Activated naive CD4-positive, alpha-beta T cell treated with anti-CD3 and anti-CD28 coated beads, Interleukin-2, amount 50 U/mL, for 72 hours (primary cell): ENCODE results near the gene MYPOP. TPM values are rescaled to one million over a fixed set of nuclear protein-coding genes. Genes with fewer than 3 reads are reported as not detected.

Experiments used
- ATAC-seq, 2 donors: fragments of 150-1000 bp; cut with Tn5 transposase; 2 replicates each; pipeline ENCODE4 v1.10.0; 2021; ENCODE audit warnings: mild to moderate bottlenecking in 2 of 2, moderate library complexity in 2 of 2
- DNase-seq, 2 donors: peaks; one replicate each; pipeline ENCODE4 v3.0.0; 2021 to 2022; ENCODE audit warnings: low spot score in 2 of 2
- H3K27ac Mint-ChIP-seq, 2 donors: one replicate each; pipeline ENCODE4 v1.8.0; 2022; ENCODE audit warnings: mild to moderate bottlenecking in 2 of 2, mixed read lengths in 2 of 2
- H3K36me3 Mint-ChIP-seq, 2 donors: one replicate each; pipeline ENCODE4 v1.8.0; 2022; ENCODE audit warnings: mixed read lengths in 2 of 2
- H3K9me3 Mint-ChIP-seq, 2 donors: one replicate each; pipeline ENCODE4 v1.8.0; 2022; ENCODE audit warnings: mixed read lengths in 2 of 2
- total RNA-seq, 2 donors: library from RNA; stranded (reverse); gene quantifications; one replicate each; pipeline ENCODE4 v1.2.3, GENCODE V29; 2022

The MYPOP gene
- total RNA-seq, 2 donors from 2014 or later = 8.3 to 9.1 TPM

GRCh38 chr19:45862271-45862563 is 40.2 kb downstream of the MYPOP start:
- Mint-ChIP-seq H3K27ac (peak overlapping the region; percentile 92 to 96), H3K36me3 (peaks cover 4 to 24% of the 10 kb centered on the region in 2 donors), H3K9me3 (no peaks in the 10 kb centered on the region)
- ATAC-seq = no peak
- DNase-seq = peak in 1 of 2 donors; percentile 10

- H3K27ac Mint-ChIP-seq = no peak overlapping the region
- H3K36me3 Mint-ChIP-seq = peaks cover 4 to 24% of the 10 kb centered on the region in 2 donors
- ATAC-seq (no peak), DNase-seq (no peak)
- H3K9me3 Mint-ChIP-seq = no peaks in the 10 kb centered on the region
Observed at GRCh38 chr19:45860359-45861259, 41.8 kb downstream of the MYPOP start.

GRCh38 chr19:45854167-45854778 is 48.1 kb downstream of the MYPOP start:
- H3K9me3 Mint-ChIP-seq = no peaks in the 10 kb centered on the region
- no peak overlapping the region for H3K27ac Mint-ChIP-seq
- peaks cover 7 to 24% of the 10 kb centered on the region in 2 donors for H3K36me3 Mint-ChIP-seq
- ATAC-seq (no peak), DNase-seq (no peak)

GRCh38 chr19:45852983-45853382 is 49.4 kb downstream of the MYPOP start:
- Mint-ChIP-seq H3K36me3 (peaks cover 7 to 19% of the 10 kb centered on the region in 2 donors), H3K27ac (peak overlapping the region in 1 of 2 donors; percentile 93), H3K9me3 (no peaks in the 10 kb centered on the region)
- DNase-seq (no peak), ATAC-seq (no peak)

GRCh38 chr19:45852145-45852750 is 50.2 kb downstream of the MYPOP start:
- H3K36me3 Mint-ChIP-seq = peaks cover 7 to 19% of the 10 kb centered on the region in 2 donors
- DNase-seq (no peak), ATAC-seq (no peak)
- H3K9me3 Mint-ChIP-seq = no peaks in the 10 kb centered on the region
- no peak overlapping the region for H3K27ac Mint-ChIP-seq

GRCh38 chr19:45848922-45849321 is 53.5 kb downstream of the MYPOP start:
- DNase-seq (no peak), ATAC-seq (peak in 1 of 2 donors; percentile 28)
- no peak overlapping the region for H3K27ac Mint-ChIP-seq
- no peaks in the 10 kb centered on the region for H3K9me3 Mint-ChIP-seq
- peaks cover 15 to 22% of the 10 kb centered on the region in 2 donors for H3K36me3 Mint-ChIP-seq

- Mint-ChIP-seq H3K36me3 (peaks cover 15 to 34% of the 10 kb centered on the region in 2 donors), H3K9me3 (no peaks in the 10 kb centered on the region), H3K27ac (no peak overlapping the region)
- no peak for DNase-seq
- no peak for ATAC-seq
Observed at GRCh38 chr19:45847663-45848062, 54.8 kb downstream of the MYPOP start.

GRCh38 chr19:45842198-45842597 is 60.2 kb downstream of the MYPOP start:
- Mint-ChIP-seq H3K27ac (no peak overlapping the region), H3K9me3 (no peaks in the 10 kb centered on the region), H3K36me3 (peaks cover 17 to 67% of the 10 kb centered on the region in 2 donors)
- ATAC-seq = no peak
- DNase-seq = no peak

Other genes with a start within 250 kb of the MYPOP start
- 10 to 100 TPM in 1 of 2 donors, 1 to 10 TPM in 1; 7.0 to 15.7 TPM for gene GIPR, start 234.4 kb downstream of the MYPOP start, total RNA-seq
- 100 to 1,000 TPM; 755 to 839 TPM for gene SNRPD2, start 210.7 kb downstream of the MYPOP start, total RNA-seq
- gene QPCTL, start 209.9 kb downstream of the MYPOP start, total RNA-seq = 10 to 100 TPM; 21.0 to 30.6 TPM
- gene FBXO46, start 171.7 kb downstream of the MYPOP start, total RNA-seq = 10 to 100 TPM; 40.1 to 47.9 TPM
- gene MEIOSIN, start 169.2 kb downstream of the MYPOP start, total RNA-seq = under 1 TPM in 1 of 2 donors, not detected in 1; 0.48 TPM
- 1 to 10 TPM; 2.7 to 4.3 TPM for gene SIX5, start 133.4 kb downstream of the MYPOP start, total RNA-seq
- 10 to 100 TPM; 11.1 to 13.8 TPM for gene DMPK, start 120.1 kb downstream of the MYPOP start, total RNA-seq
- gene DMWD, start 109.8 kb downstream of the MYPOP start, total RNA-seq = 10 to 100 TPM; 20.4 to 20.5 TPM
- gene RSPH6A, start 87.3 kb downstream of the MYPOP start, total RNA-seq = under 1 TPM; 0.14 to 0.39 TPM
- gene SYMPK, start 39.5 kb downstream of the MYPOP start, total RNA-seq = 100 to 1,000 TPM in 1 of 2 donors, 10 to 100 TPM in 1; 85.8 to 118 TPM
- 1 to 10 TPM in 1 of 2 donors, under 1 TPM in 1; 0.46 to 1.3 TPM for gene FOXA3, start 38.3 kb downstream of the MYPOP start, total RNA-seq
- gene IRF2BP1, start 16.5 kb downstream of the MYPOP start, total RNA-seq = 10 to 100 TPM; 14.9 to 15.6 TPM
- not detected for gene NANOS2, start 12.2 kb upstream of the MYPOP start, total RNA-seq
- under 1 TPM in 1 of 2 donors, not detected in 1; 0.08 TPM for gene NOVA2, start 71.3 kb upstream of the MYPOP start, total RNA-seq
- gene CCDC61, start 92.9 kb upstream of the MYPOP start, total RNA-seq = 10 to 100 TPM; 29.3 to 34.4 TPM
- gene PGLYRP1, start 120.4 kb upstream of the MYPOP start, total RNA-seq = not detected
- gene IGFL4, start 138.4 kb upstream of the MYPOP start, total RNA-seq = not detected
- gene IGFL3, start 222.1 kb upstream of the MYPOP start, total RNA-seq = not detected
- 1 to 10 TPM in 1 of 2 donors, not detected in 1; 1.0 TPM for gene IGFL2, start 245.6 kb upstream of the MYPOP start, total RNA-seq